ENCODE data around the gene INTS2.

DNA sequence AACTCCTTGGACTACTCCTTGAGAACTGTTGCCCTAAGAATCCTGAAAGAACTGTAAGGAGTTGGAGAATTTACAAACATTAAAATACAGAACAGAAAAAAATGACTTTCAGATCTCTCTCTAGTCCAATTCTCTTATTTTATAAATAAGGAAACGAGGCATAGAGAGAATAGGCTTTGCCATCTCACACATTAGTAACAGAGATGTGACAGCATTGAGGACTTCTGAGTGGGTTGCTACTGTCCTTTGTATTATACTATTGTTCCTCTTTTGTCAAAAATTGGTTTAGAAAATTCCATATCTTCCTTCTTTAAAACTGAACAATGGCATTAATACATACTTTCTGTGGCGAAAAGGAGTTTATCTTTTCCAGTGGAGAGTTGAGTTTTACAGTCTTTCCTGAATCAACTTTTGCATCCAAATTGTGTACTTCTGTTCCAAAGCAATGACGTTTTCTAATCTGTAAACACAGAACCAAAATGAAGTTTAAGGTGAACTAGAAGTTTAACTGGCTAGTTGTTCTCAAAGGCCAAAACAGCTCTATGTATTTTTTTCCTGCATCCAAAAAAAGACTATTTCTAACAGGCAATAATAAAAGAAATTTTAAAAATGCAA is 80.9 kb downstream of the INTS2 start:
- TF ChIP-seq, protein P1, sequence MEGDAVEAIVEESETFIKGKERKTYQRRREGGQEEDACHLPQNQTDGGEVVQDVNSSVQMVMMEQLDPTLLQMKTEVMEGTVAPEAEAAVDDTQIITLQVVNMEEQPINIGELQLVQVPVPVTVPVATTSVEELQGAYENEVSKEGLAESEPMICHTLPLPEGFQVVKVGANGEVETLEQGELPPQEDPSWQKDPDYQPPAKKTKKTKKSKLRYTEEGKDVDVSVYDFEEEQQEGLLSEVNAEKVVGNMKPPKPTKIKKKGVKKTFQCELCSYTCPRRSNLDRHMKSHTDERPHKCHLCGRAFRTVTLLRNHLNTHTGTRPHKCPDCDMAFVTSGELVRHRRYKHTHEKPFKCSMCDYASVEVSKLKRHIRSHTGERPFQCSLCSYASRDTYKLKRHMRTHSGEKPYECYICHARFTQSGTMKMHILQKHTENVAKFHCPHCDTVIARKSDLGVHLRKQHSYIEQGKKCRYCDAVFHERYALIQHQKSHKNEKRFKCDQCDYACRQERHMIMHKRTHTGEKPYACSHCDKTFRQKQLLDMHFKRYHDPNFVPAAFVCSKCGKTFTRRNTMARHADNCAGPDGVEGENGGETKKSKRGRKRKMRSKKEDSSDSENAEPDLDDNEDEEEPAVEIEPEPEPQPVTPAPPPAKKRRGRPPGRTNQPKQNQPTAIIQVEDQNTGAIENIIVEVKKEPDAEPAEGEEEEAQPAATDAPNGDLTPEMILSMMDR (IDR thresholded peaks at IDR 0.05) = no peak
- TF ChIP-seq KDM1A (IDR thresholded peaks at IDR 0.05; ENCODE audit: low read depth) (no peak), JUNB (IDR thresholded peaks at IDR 0.05) (no peak), POLR2A (IDR thresholded peaks at IDR 0.05; ENCODE audit: low read length) (no peak), JUN (IDR thresholded peaks at IDR 0.05) (no peak), CHD2 (IDR thresholded peaks at IDR 0.05; ENCODE audit: low read length, partially characterized antibody) (no peak), RAD21 (conservative IDR thresholded peaks at IDR 0.05 in 1 of 2, IDR thresholded peaks at IDR 0.05 in 1 of 2) (no peak), HOXB5 (CRISPR knock-in tag; IDR thresholded peaks at IDR 0.05) (no peak), EP300 (IDR thresholded peaks at IDR 0.05) (no peak), CEBPB (IDR thresholded peaks at IDR 0.05) (no peak), MAFK (IDR thresholded peaks at IDR 0.05; ENCODE audit: partially characterized antibody) (no peak), HDAC2 (IDR thresholded peaks at IDR 0.05) (no peak)
- TF ChIP-seq, protein P2, sequence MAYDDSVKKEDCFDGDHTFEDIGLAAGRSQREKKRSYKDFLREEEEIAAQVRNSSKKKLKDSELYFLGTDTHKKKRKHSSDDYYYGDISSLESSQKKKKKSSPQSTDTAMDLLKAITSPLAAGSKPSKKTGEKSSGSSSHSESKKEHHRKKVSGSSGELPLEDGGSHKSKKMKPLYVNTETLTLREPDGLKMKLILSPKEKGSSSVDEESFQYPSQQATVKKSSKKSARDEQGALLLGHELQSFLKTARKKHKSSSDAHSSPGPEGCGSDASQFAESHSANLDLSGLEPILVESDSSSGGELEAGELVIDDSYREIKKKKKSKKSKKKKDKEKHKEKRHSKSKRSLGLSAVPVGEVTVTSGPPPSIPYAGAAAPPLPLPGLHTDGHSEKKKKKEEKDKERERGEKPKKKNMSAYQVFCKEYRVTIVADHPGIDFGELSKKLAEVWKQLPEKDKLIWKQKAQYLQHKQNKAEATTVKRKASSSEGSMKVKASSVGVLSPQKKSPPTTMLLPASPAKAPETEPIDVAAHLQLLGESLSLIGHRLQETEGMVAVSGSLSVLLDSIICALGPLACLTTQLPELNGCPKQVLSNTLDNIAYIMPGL (CRISPR knock-in tag; IDR thresholded peaks at IDR 0.05; ENCODE audit: borderline replicate concordance) = no peak
- TF ChIP-seq, protein P3, sequence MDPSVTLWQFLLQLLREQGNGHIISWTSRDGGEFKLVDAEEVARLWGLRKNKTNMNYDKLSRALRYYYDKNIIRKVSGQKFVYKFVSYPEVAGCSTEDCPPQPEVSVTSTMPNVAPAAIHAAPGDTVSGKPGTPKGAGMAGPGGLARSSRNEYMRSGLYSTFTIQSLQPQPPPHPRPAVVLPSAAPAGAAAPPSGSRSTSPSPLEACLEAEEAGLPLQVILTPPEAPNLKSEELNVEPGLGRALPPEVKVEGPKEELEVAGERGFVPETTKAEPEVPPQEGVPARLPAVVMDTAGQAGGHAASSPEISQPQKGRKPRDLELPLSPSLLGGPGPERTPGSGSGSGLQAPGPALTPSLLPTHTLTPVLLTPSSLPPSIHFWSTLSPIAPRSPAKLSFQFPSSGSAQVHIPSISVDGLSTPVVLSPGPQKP (IDR thresholded peaks at IDR 0.05; ENCODE audit: low read depth, low read length) = no peak
